Fibroblast of lung (primary cell): Measurements from ENCODE around the gene FNDC3A. TPM values are rescaled to one million over a fixed set of nuclear protein-coding genes. Genes with fewer than 3 reads are reported as not detected.

Source experiments
- DNase-seq, 2 donors: peaks; one replicate each; pipeline versions ENCODE4 v3.0.0 to v3.0.0-alpha.2; 2010; ENCODE audit warnings: low read depth in 2 of 2
- H2AFZ ChIP-seq: 2 replicates; pipeline ENCODE4 v1.5.1; 2012; ENCODE audit warnings: low read length, control low read depth, inconsistent platforms
- H3K27ac ChIP-seq: 2 replicates; pipeline ENCODE4 v1.5.1; 2011; ENCODE audit warnings: low read length, control low read depth; ENCODE audit not compliant: insufficient read depth
- H3K27me3 ChIP-seq: 2 replicates; pipeline ENCODE4 v1.5.1; 2011; ENCODE audit warnings: mild to moderate bottlenecking, low read length; ENCODE audit not compliant: control insufficient read depth, insufficient read depth
- H3K36me3 ChIP-seq: 2 replicates; pipeline ENCODE4 v1.5.1; 2011; ENCODE audit warnings: low read length; ENCODE audit not compliant: control insufficient read depth, insufficient read depth
- H3K4me1 ChIP-seq: 2 replicates; pipeline ENCODE4 v1.5.1; 2011; ENCODE audit warnings: low read length; ENCODE audit not compliant: control insufficient read depth, insufficient read depth; ENCODE audit errors: extremely low read depth
- H3K4me2 ChIP-seq: 2 replicates; pipeline ENCODE4 v1.5.1; 2011; ENCODE audit warnings: low read length, control low read depth; ENCODE audit not compliant: insufficient read depth; ENCODE audit errors: extremely low read depth
- H3K4me3 ChIP-seq, 4 experiments: fragments of 200-600 bp in 1 of 4; sonication (generic) in 1 of 4; replicated peaks in 1 of 4; 2 replicates each; pipeline ENCODE4 v1.5.1; 2011 to 2016; ENCODE audit warnings: low read length in 4 of 4, low read depth in 3 of 4, mild to moderate bottlenecking in 3 of 4, control low read depth in 2 of 4, inconsistent platforms in 1 of 4, mixed read lengths in 1 of 4; ENCODE audit not compliant: insufficient read depth in 1 of 4; ENCODE audit errors: control extremely low read depth in 1 of 4
- H3K79me2 ChIP-seq: 2 replicates; pipeline ENCODE4 v1.5.1; 2012; ENCODE audit warnings: mild to moderate bottlenecking, low read length, inconsistent platforms; ENCODE audit not compliant: control insufficient read depth, insufficient read depth
- H3K9ac ChIP-seq: 2 replicates; pipeline ENCODE4 v1.5.1; 2011; ENCODE audit warnings: mild to moderate bottlenecking, low read length, control low read depth; ENCODE audit not compliant: insufficient read depth
- H3K9me3 ChIP-seq: 2 replicates; pipeline ENCODE4 v1.5.1; 2012; ENCODE audit warnings: low read depth, low read length; ENCODE audit not compliant: control insufficient read depth, insufficient read depth
- H4K20me1 ChIP-seq: 2 replicates; pipeline ENCODE4 v1.5.1; 2011; ENCODE audit warnings: low read length; ENCODE audit not compliant: control insufficient read depth, insufficient read depth; ENCODE audit errors: extremely low read depth
- CTCF ChIP-seq, 2 donors: IDR thresholded peaks in 1 of 2; conservative IDR thresholded peaks in 1 of 2; 1 replicate in 1 of 2; 2 replicates in 1 of 2; pipeline ENCODE4 v1.5.1; 2011 to 2012; ENCODE audit warnings: low read length in 2 of 2, control low read depth in 1 of 2, inconsistent platforms in 1 of 2, low read depth in 1 of 2, mild to moderate bottlenecking in 1 of 2
- EZH2 ChIP-seq: IDR thresholded peaks from 2 replicates; pipeline ENCODE4 v1.5.1; 2012; ENCODE audit warnings: low read length, control low read depth, mild to moderate bottlenecking; ENCODE audit errors: missing control alignments
- polyA plus RNA-seq, 2 donors: library from polyadenylated mRNA; depleted of rRNA in 1 of 2; stranded (reverse) in 1 of 2; unstranded in 1 of 2; fragments of >200 nt; gene quantifications; 2 replicates each; pipeline ENCODE4 v1.2.1, GENCODE V29; 2011 to 2012; ENCODE audit warnings: missing spikeins in 1 of 2
- total RNA-seq: library from RNA; depleted of rRNA; stranded (reverse); fragments of >200 nt; gene quantifications from 2 replicates; pipeline ENCODE4 v1.2.1, GENCODE V29; 2014

Gene FNDC3A
- total and polyA plus RNA-seq, 2 donors (not counting 1 experiment from before 2014, with no cell fraction given) = 44.7 to 79.4 TPM

- Histone ChIP-seq H3K4me3 (no peak overlapping the region), H3K27me3 (no peaks in the 10 kb centered on the region), H3K9me3 (no peaks in the 10 kb centered on the region), H3K36me3 (no peaks in the 10 kb centered on the region), H2AFZ (no peak overlapping the region), H3K4me1 (peaks cover 2% of the 10 kb centered on the region), H3K79me2 (no peaks in the 10 kb centered on the region), H4K20me1 (no peaks in the 10 kb centered on the region), H3K27ac (no peak overlapping the region), H3K9ac (no peak overlapping the region), H3K4me2 (no peak overlapping the region)
- peak in 1 of 2 donors; percentile 15 for DNase-seq
- TF ChIP-seq EZH2 (no peak), CTCF (conservative IDR thresholded peaks at IDR 0.05 in 1 of 2, IDR thresholded peaks at IDR 0.05 in 1 of 2; ENCODE audit: low read depth in 1 of 2, low read length in 2 of 2) (no peak)
Observed at GRCh38 chr13:49062297-49062896, 86.7 kb downstream of the FNDC3A start.

- Histone ChIP-seq H2AFZ (no peak overlapping the region), H3K79me2 (no peaks in the 10 kb centered on the region)
Observed at GRCh38 chr13:49063011-49063410, 87.3 kb downstream of the FNDC3A start.

GRCh38 chr13:49063497-49063896 lies 87.8 kb downstream of the FNDC3A start:
- Histone ChIP-seq H2AFZ (no peak overlapping the region), H3K9ac (no peak overlapping the region), H3K4me2 (no peak overlapping the region), H3K4me3 (no peak overlapping the region), H3K27ac (no peak overlapping the region), H4K20me1 (no peaks in the 10 kb centered on the region), H3K4me1 (peaks cover 2% of the 10 kb centered on the region), H3K9me3 (no peaks in the 10 kb centered on the region), H3K36me3 (no peaks in the 10 kb centered on the region), H3K27me3 (no peaks in the 10 kb centered on the region), H3K79me2 (no peaks in the 10 kb centered on the region)
- DNase-seq = peak in 1 of 2 donors; percentile 30
- no peak for TF ChIP-seq EZH2
- no peak for TF ChIP-seq CTCF (conservative IDR thresholded peaks at IDR 0.05 in 1 of 2, IDR thresholded peaks at IDR 0.05 in 1 of 2; ENCODE audit: low read depth in 1 of 2, low read length in 2 of 2)

More at GRCh38 chr13:49063011-49063410, 87.3 kb downstream of the FNDC3A start:
- no peak for DNase-seq
- no peaks in the 10 kb centered on the region for H3K27me3 ChIP-seq
- no peak for TF ChIP-seq EZH2
- TF ChIP-seq CTCF (conservative IDR thresholded peaks at IDR 0.05 in 1 of 2, IDR thresholded peaks at IDR 0.05 in 1 of 2; ENCODE audit: low read depth in 1 of 2, low read length in 2 of 2) = no peak
- no peak overlapping the region for H3K4me3 ChIP-seq
- no peaks in the 10 kb centered on the region for H3K9me3 ChIP-seq
- no peak overlapping the region for H3K4me2 ChIP-seq
- H3K36me3 ChIP-seq = no peaks in the 10 kb centered on the region
- H4K20me1 ChIP-seq = no peaks in the 10 kb centered on the region
- H3K27ac ChIP-seq = no peak overlapping the region
- H3K9ac ChIP-seq = no peak overlapping the region
- peaks cover 2% of the 10 kb centered on the region for H3K4me1 ChIP-seq
